RWPE1 (cell line): ENCODE results near the gene GALNT9.

Source experiments
- CTCF ChIA-PET: fragments of 350-600 bp; sonication (Branson Sonifier 250); formaldehyde crosslinking; extraction: SDS; loops from one replicate; lab custom pipeline; 2021; lab: Yijun Ruan, JAX
- POLR2A ChIA-PET: fragments of 400-600 bp; formaldehyde crosslinking; extraction: SDS; loops from one replicate; lab custom pipeline; 2020; ENCODE audit warnings: antibody characterized with exemption; ENCODE audit not compliant: low non-redundant PET; lab: Yijun Ruan, JAX
- DNase-seq: peaks from one replicate; pipeline ENCODE4 v3.0.0; 2012; ENCODE audit warnings: low spot score
- H3K27ac ChIP-seq: fragments of 450-650 bp; 2 replicates; pipeline ENCODE4 v1.5.1; 2017
- CTCF ChIP-seq: fragments of 450-650 bp; conservative IDR thresholded peaks from 2 replicates; pipeline ENCODE4 v1.5.1; 2017; ENCODE audit warnings: low read depth, mild to moderate bottlenecking

Gene GALNT9

GRCh38 chr12:132338781-132339180 is 9.4 kb upstream of the GALNT9 start:
- CTCF ChIA-PET: interaction anchor here (0.6 kb wide), 1 partner anchor 61 kb away, joined by 3 read pairs; no protein-coding TSS in a partner anchor
- H3K27ac ChIP-seq: no peak overlapping the region
- DNase-seq: no peak
- no peak for TF ChIP-seq CTCF
- POLR2A ChIA-PET: no interaction called here

- ChIA-PET CTCF (no interaction called here), POLR2A (no interaction called here)
- DNase-seq: no peak
- no peak for TF ChIP-seq CTCF
- no peak overlapping the region for H3K27ac ChIP-seq
These were observed 8.9 kb upstream of the GALNT9 start for GRCh38 chr12:132338311-132338710.

- ChIA-PET CTCF (no interaction called here), POLR2A (no interaction called here)
- DNase-seq: no peak
These were observed 8.2 kb upstream of the GALNT9 start for GRCh38 chr12:132337557-132337956.

GRCh38 chr12:132336451-132337413 is 7.3 kb upstream of the GALNT9 start:
- H3K27ac ChIP-seq: no peak overlapping the region
- DNase-seq: no peak
- ChIA-PET POLR2A (no interaction called here), CTCF (interaction anchor here (0.5 kb wide), 1 partner anchor 72 kb away, joined by 4 read pairs; no protein-coding TSS in a partner anchor)
- TF ChIP-seq CTCF: no peak

More at GRCh38 chr12:132337557-132337956, 8.2 kb upstream of the GALNT9 start:
- H3K27ac ChIP-seq: no peak overlapping the region
- TF ChIP-seq CTCF: no peak

- ChIA-PET POLR2A (no interaction called here), CTCF (no interaction called here)
- H3K27ac ChIP-seq: no peak overlapping the region
- DNase-seq: no peak
- no peak for TF ChIP-seq CTCF
These were observed 5.9 kb upstream of the GALNT9 start for GRCh38 chr12:132335179-132335756.

GRCh38 chr12:132333766-132334165 is 4.4 kb upstream of the GALNT9 start:
- DNase-seq: no peak
- ChIA-PET POLR2A (no interaction called here), CTCF (no interaction called here)
- no peak overlapping the region for H3K27ac ChIP-seq
- no peak for TF ChIP-seq CTCF
